ENCODE data around the gene SNX20.

DNA sequence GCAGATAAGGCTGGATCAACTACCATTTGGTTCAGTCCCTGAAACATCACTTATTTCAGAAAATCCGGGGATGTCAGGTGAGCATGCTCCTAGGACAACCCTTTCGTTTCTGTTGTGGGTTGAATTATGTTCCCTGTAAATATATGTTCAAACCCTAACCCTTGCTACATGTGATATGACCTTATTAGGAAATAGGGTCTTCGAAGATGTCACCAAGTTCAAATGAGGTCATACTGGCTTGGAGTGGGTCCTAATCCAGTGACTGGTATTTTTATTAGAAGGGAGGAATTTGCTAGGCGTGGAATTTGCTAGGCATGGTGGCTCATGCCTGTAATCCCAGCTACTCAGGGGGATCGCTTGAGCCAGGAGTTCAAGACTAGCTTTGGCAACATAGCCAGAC, 21.3 kb downstream of the SNX20 start:
- TF ChIP-seq, protein P1, sequence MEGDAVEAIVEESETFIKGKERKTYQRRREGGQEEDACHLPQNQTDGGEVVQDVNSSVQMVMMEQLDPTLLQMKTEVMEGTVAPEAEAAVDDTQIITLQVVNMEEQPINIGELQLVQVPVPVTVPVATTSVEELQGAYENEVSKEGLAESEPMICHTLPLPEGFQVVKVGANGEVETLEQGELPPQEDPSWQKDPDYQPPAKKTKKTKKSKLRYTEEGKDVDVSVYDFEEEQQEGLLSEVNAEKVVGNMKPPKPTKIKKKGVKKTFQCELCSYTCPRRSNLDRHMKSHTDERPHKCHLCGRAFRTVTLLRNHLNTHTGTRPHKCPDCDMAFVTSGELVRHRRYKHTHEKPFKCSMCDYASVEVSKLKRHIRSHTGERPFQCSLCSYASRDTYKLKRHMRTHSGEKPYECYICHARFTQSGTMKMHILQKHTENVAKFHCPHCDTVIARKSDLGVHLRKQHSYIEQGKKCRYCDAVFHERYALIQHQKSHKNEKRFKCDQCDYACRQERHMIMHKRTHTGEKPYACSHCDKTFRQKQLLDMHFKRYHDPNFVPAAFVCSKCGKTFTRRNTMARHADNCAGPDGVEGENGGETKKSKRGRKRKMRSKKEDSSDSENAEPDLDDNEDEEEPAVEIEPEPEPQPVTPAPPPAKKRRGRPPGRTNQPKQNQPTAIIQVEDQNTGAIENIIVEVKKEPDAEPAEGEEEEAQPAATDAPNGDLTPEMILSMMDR (IDR thresholded peaks at IDR 0.05 in 4 of 5, conservative IDR thresholded peaks at IDR 0.05 in 1 of 5), result no peak
- no peak for TF ChIP-seq POLR2A (IDR thresholded peaks at IDR 0.05)

All from gastrocnemius medialis (tissue), 4 donors.